BJ (cell line): Measurements from ENCODE around the gene PACSIN1. TPM values are rescaled to one million over a fixed set of nuclear protein-coding genes. Genes with fewer than 3 reads are reported as not detected.

ENCODE experiments used
- CTCF ChIA-PET: fragments of 350-600 bp; formaldehyde crosslinking; extraction: SDS; loops from one replicate; lab custom pipeline; 2021; ENCODE audit warnings: antibody characterized with exemption, inconsistent platforms; lab: Yijun Ruan, JAX
- POLR2A ChIA-PET: fragments of 300-600 bp; sonication (Branson Sonifier 250); formaldehyde crosslinking; extraction: SDS; loops from one replicate; lab custom pipeline; 2021; ENCODE audit warnings: antibody characterized with exemption; lab: Charles Lee
- DNase-seq: peaks from one replicate; pipeline ENCODE4 v3.0.0-alpha.2; 2011; ENCODE audit warnings: low read depth
- H3K27me3 ChIP-seq: 2 replicates; pipeline ENCODE4 v1.6.0; 2011; ENCODE audit warnings: low read length; ENCODE audit not compliant: control insufficient read depth, insufficient read depth
- H3K36me3 ChIP-seq: 2 replicates; pipeline ENCODE4 v1.5.1; 2011; ENCODE audit warnings: low read length; ENCODE audit not compliant: control insufficient read depth, insufficient read depth
- H3K4me3 ChIP-seq: 2 replicates; pipeline ENCODE4 v1.5.1; 2011; ENCODE audit warnings: low read depth, mild to moderate bottlenecking, control low read depth, low read length
- CTCF ChIP-seq: IDR thresholded peaks from 2 replicates; pipeline ENCODE4 v1.5.1; 2011; ENCODE audit warnings: low read depth, mild to moderate bottlenecking, control low read depth, inconsistent platforms, low read length, moderate library complexity; ENCODE audit not compliant: insufficient read depth
- polyA plus RNA-seq: library from polyadenylated mRNA; depleted of rRNA; stranded (reverse); fragments of >200 nt; gene quantifications from 2 replicates; pipeline ENCODE4 v1.2.3, GENCODE V29; 2011

Gene PACSIN1
- polyA plus RNA-seq, 1 experiment = 0.04 TPM

GRCh38 chr6:34538581-34538980 is 72.7 kb downstream of the PACSIN1 start:
- no peak overlapping the region for H3K4me3 ChIP-seq
- DNase-seq = no peak
- ChIA-PET CTCF (no interaction called here), POLR2A (interaction anchor here (0.6 kb wide), 1 partner anchor 9 kb away, joined by 3 read pairs; no protein-coding TSS in a partner anchor)
- no peaks in the 10 kb centered on the region for H3K36me3 ChIP-seq
- TF ChIP-seq CTCF = no peak
- no peaks in the 10 kb centered on the region for H3K27me3 ChIP-seq

- no peaks in the 10 kb centered on the region for H3K36me3 ChIP-seq
- no peak for TF ChIP-seq CTCF
- no peaks in the 10 kb centered on the region for H3K27me3 ChIP-seq
- ChIA-PET POLR2A (no interaction called here), CTCF (no interaction called here)
- no peak overlapping the region for H3K4me3 ChIP-seq
- no peak for DNase-seq
Measured at GRCh38 chr6:34539181-34539580, 73.3 kb downstream of the PACSIN1 start.

GRCh38 chr6:34540222-34540621 is 74.3 kb downstream of the PACSIN1 start:
- no peaks in the 10 kb centered on the region for H3K36me3 ChIP-seq
- no peaks in the 10 kb centered on the region for H3K27me3 ChIP-seq
- POLR2A ChIA-PET = no interaction called here
- TF ChIP-seq CTCF = no peak
- CTCF ChIA-PET = interaction anchor here (0.8 kb wide), 1 partner anchor 21 kb away, joined by 3 read pairs; no protein-coding TSS in a partner anchor
- no peak overlapping the region for H3K4me3 ChIP-seq
- DNase-seq = no peak

GRCh38 chr6:34540841-34541240 is 75.0 kb downstream of the PACSIN1 start:
- no peak overlapping the region for H3K4me3 ChIP-seq
- ChIA-PET CTCF (interaction anchor here (0.8 kb wide), 1 partner anchor 22 kb away, joined by 3 read pairs; no protein-coding TSS in a partner anchor), POLR2A (no interaction called here)
- no peaks in the 10 kb centered on the region for H3K36me3 ChIP-seq
- no peak for DNase-seq
- H3K27me3 ChIP-seq = no peaks in the 10 kb centered on the region
- no peak for TF ChIP-seq CTCF

GRCh38 chr6:34543421-34543820 is 77.5 kb downstream of the PACSIN1 start:
- ChIA-PET POLR2A (no interaction called here), CTCF (no interaction called here)
- peak; percentile 19 for DNase-seq
- Histone ChIP-seq H3K4me3 (no peak overlapping the region), H3K36me3 (no peaks in the 10 kb centered on the region), H3K27me3 (peaks cover 4% of the 10 kb centered on the region; the same call in 1 of the 2 replicates)
- TF ChIP-seq CTCF = no peak
